Tibial artery (tissue), 4 donors: ENCODE measurements around the gene ERBB4.

Experiments
- DNase-seq, 2 donors: peaks; one replicate each; pipeline ENCODE4 v3.0.0-alpha.2; 2019
- H3K27ac ChIP-seq, 2 donors: fragments of 200-600 bp; sonication (generic) in 1 of 2; 1 replicate in 1 of 2; 2 replicates in 1 of 2; pipeline ENCODE4 v1.5.1; 2018 to 2019; ENCODE audit warnings: mild to moderate bottlenecking in 1 of 2
- H3K27me3 ChIP-seq, 2 donors: fragments of 200-600 bp; sonication (generic) in 1 of 2; one replicate each; pipeline versions ENCODE4 v1.5.1 to v1.6.0; 2016 to 2019
- H3K36me3 ChIP-seq, 3 donors: fragments of 200-600 bp; sonication (generic) in 2 of 3; one replicate each; pipeline ENCODE4 v1.5.1; 2016 to 2019; ENCODE audit warnings: mild to moderate bottlenecking in 2 of 3
- H3K4me1 ChIP-seq, 4 donors: fragments of 200-600 bp; sonication (generic) in 2 of 4; 1 replicate in 3 of 4; 2 replicates in 1 of 4; pipeline ENCODE4 v1.5.1; 2016 to 2019
- H3K4me3 ChIP-seq, 2 donors: fragments of 200-600 bp; sonication (generic) in 1 of 2; 1 replicate in 1 of 2; 2 replicates in 1 of 2; pipeline ENCODE4 v1.5.1; 2018 to 2019; ENCODE audit warnings: mild to moderate bottlenecking in 2 of 2
- H3K9me3 ChIP-seq, 3 donors: fragments of 200-600 bp; sonication (generic) in 1 of 3; one replicate each; pipeline ENCODE4 v1.5.1; 2016 to 2019
- CTCF ChIP-seq, 2 experiments: fragments of 200-600 bp in 1 of 2; fragments of 450-650 bp in 1 of 2; IDR thresholded peaks; one replicate each; pipeline ENCODE4 v1.5.1; 2017 to 2019; ENCODE audit warnings: antibody characterized with exemption in 2 of 2, mild to moderate bottlenecking in 1 of 2, moderate library complexity in 1 of 2
- intact Hi-C: fragments of 100-400 bp; cut with DNase I; formaldehyde crosslinking; loops from one replicate; pipeline ENCODE4 v1.15.0; 2023; ENCODE audit warnings: low total_unique reads

ERBB4 gene

GRCh38 chr2:212367431-212367830, 171.2 kb downstream of the ERBB4 start:
- DNase-seq = no peak
- intact Hi-C loops = no loop called here

GRCh38 chr2:212364112-212364985, 174.3 kb downstream of the ERBB4 start:
- no peaks in the 10 kb centered on the region for H3K36me3 ChIP-seq
- H3K27ac ChIP-seq = peak overlapping the region in 1 of 2 donors; percentile 19
- intact Hi-C loops = no loop called here
- no peak for TF ChIP-seq CTCF (IDR thresholded peaks at IDR 0.05)
- H3K4me1 ChIP-seq = peaks cover 0 to 14% (median 4%) of the 10 kb centered on the region in 4 donors
- H3K27me3 ChIP-seq = no peaks in the 10 kb centered on the region
- no peak overlapping the region for H3K4me3 ChIP-seq
- H3K9me3 ChIP-seq = no peaks in the 10 kb centered on the region
- DNase-seq = no peak

More at GRCh38 chr2:212367431-212367830, 171.2 kb downstream of the ERBB4 start:
- Histone ChIP-seq H3K9me3 (no peaks in the 10 kb centered on the region), H3K27me3 (no peaks in the 10 kb centered on the region), H3K27ac (no peak overlapping the region), H3K36me3 (no peaks in the 10 kb centered on the region), H3K4me1 (peaks cover 0 to 14% (median 4%) of the 10 kb centered on the region in 4 donors), H3K4me3 (no peak overlapping the region)
- TF ChIP-seq CTCF (IDR thresholded peaks at IDR 0.05) = no peak

GRCh38 chr2:212361174-212361756, 177.3 kb downstream of the ERBB4 start:
- Histone ChIP-seq H3K4me3 (no peak overlapping the region), H3K4me1 (peaks cover 0 to 14% (median 4%) of the 10 kb centered on the region in 4 donors), H3K27ac (no peak overlapping the region), H3K27me3 (no peaks in the 10 kb centered on the region), H3K9me3 (no peaks in the 10 kb centered on the region), H3K36me3 (no peaks in the 10 kb centered on the region)
- intact Hi-C loops = no loop called here
- no peak for DNase-seq
- no peak for TF ChIP-seq CTCF (IDR thresholded peaks at IDR 0.05)

- intact Hi-C loops = no loop called here
- H3K27me3 ChIP-seq = no peaks in the 10 kb centered on the region
- no peak overlapping the region for H3K4me3 ChIP-seq
- peaks cover 0 to 24% (median 4%) of the 10 kb centered on the region in 4 donors for H3K4me1 ChIP-seq
- DNase-seq = no peak
- TF ChIP-seq CTCF (IDR thresholded peaks at IDR 0.05) = no peak
- no peaks in the 10 kb centered on the region for H3K36me3 ChIP-seq
- H3K27ac ChIP-seq = peak overlapping the region in 1 of 2 donors; percentile 42
- H3K9me3 ChIP-seq = no peaks in the 10 kb centered on the region
Measured at GRCh38 chr2:212360068-212360460, 178.5 kb downstream of the ERBB4 start.

GRCh38 chr2:212359425-212360067, 179.1 kb downstream of the ERBB4 start:
- no peaks in the 10 kb centered on the region for H3K36me3 ChIP-seq
- H3K27ac ChIP-seq = peak overlapping the region in 1 of 2 donors; percentile 42
- no peak overlapping the region for H3K4me3 ChIP-seq
- no peak for DNase-seq
- no peak for TF ChIP-seq CTCF (IDR thresholded peaks at IDR 0.05)
- H3K4me1 ChIP-seq = peaks cover 0 to 23% (median 2%) of the 10 kb centered on the region in 4 donors
- intact Hi-C loops = no loop called here
- no peaks in the 10 kb centered on the region for H3K27me3 ChIP-seq
- no peaks in the 10 kb centered on the region for H3K9me3 ChIP-seq
